OCI-LY1 (cell line): ENCODE results near the gene KIAA1755.

ENCODE experiments used
- H2AFZ ChIP-seq: fragments of 200-600 bp; sonication (generic), shearing (Covaris generic); 2 replicates; pipeline ENCODE4 v1.6.0; 2014; ENCODE audit warnings: antibody characterized with exemption, mild to moderate bottlenecking, low read length
- H3F3A ChIP-seq: fragments of 200-600 bp; sonication (generic), shearing (Covaris generic); 2 replicates; pipeline ENCODE4 v1.6.0; 2014; ENCODE audit warnings: mild to moderate bottlenecking, antibody characterized with exemption, low read length, moderate library complexity; ENCODE audit not compliant: insufficient read depth
- H3K27ac ChIP-seq: fragments of 200-600 bp; sonication (generic); 2 replicates; pipeline ENCODE4 v1.5.1; 2014; ENCODE audit warnings: low read length, mixed run types, mild to moderate bottlenecking, low read depth; ENCODE audit not compliant: poor library complexity, severe bottlenecking
- H3K27me3 ChIP-seq: fragments of 200-600 bp; sonication (generic); 2 replicates; pipeline ENCODE4 v1.6.0; 2014; ENCODE audit warnings: antibody characterized with exemption, mild to moderate bottlenecking, low read length, moderate library complexity; ENCODE audit not compliant: insufficient read depth
- H3K36me3 ChIP-seq: fragments of 200-600 bp; sonication (generic); 2 replicates; pipeline ENCODE4 v1.6.1; 2014; ENCODE audit warnings: mild to moderate bottlenecking, antibody characterized with exemption, low read length, moderate library complexity, mixed read lengths; ENCODE audit not compliant: insufficient read depth
- H3K4me1 ChIP-seq: fragments of 200-600 bp; sonication (generic); 2 replicates; pipeline ENCODE4 v1.5.1; 2014; ENCODE audit warnings: mild to moderate bottlenecking, low read length, moderate library complexity; ENCODE audit not compliant: insufficient read depth, severe bottlenecking
- H3K4me2 ChIP-seq: fragments of 200-600 bp; sonication (generic), shearing (Covaris generic); 2 replicates; pipeline ENCODE4 v1.6.1; 2014; ENCODE audit warnings: low read length
- H3K4me3 ChIP-seq: fragments of 200-600 bp; sonication (generic); 2 replicates; pipeline ENCODE4 v1.5.1; 2014; ENCODE audit warnings: low read length, low read depth, mild to moderate bottlenecking, mixed read lengths; ENCODE audit not compliant: poor library complexity, severe bottlenecking
- H3K79me2 ChIP-seq: fragments of 200-600 bp; shearing (Covaris generic); 2 replicates; pipeline ENCODE4 v1.6.1; 2016; ENCODE audit warnings: mixed run types, low read length, mixed read lengths; ENCODE audit not compliant: insufficient read depth
- H3K9ac ChIP-seq: fragments of 200-600 bp; sonication (generic), shearing (Covaris generic); 2 replicates; pipeline ENCODE4 v1.6.1; 2014; ENCODE audit warnings: mild to moderate bottlenecking, low read length, mixed read lengths
- H3K9me2 ChIP-seq: fragments of 200-600 bp; sonication (generic), shearing (Covaris generic); 2 replicates; pipeline ENCODE4 v1.6.1; 2014; ENCODE audit warnings: low read depth, mild to moderate bottlenecking, low read length, mixed read lengths
- H3K9me3 ChIP-seq: fragments of 200-600 bp; shearing (Covaris generic); 2 replicates; pipeline ENCODE4 v1.6.1; 2014; ENCODE audit warnings: low read length, mixed read lengths
- H4K20me1 ChIP-seq: fragments of 200-600 bp; sonication (generic), shearing (Covaris generic); 2 replicates; pipeline ENCODE4 v1.6.0; 2016; ENCODE audit warnings: mild to moderate bottlenecking, low read length; ENCODE audit not compliant: insufficient read depth
- CTCF ChIP-seq: fragments of 200-600 bp; sonication (generic), shearing (Covaris generic); IDR thresholded peaks from 2 replicates; pipeline ENCODE4 v1.5.1; 2017; ENCODE audit warnings: mild to moderate bottlenecking, antibody characterized with exemption, low read length, moderate library complexity, mixed read lengths
- EZH2 ChIP-seq: fragments of 200-600 bp; sonication (generic), shearing (Covaris generic); IDR thresholded peaks from 2 replicates; pipeline ENCODE4 v1.8.0; 2017; ENCODE audit warnings: borderline replicate concordance, mixed run types, mild to moderate bottlenecking, antibody characterized with exemption, low read length, moderate library complexity, mixed read lengths

Gene KIAA1755

GRCh38 chr20:38216201-38216600 lies 44.3 kb downstream of the KIAA1755 start:
- no peak overlapping the region for H3K4me2 ChIP-seq
- no peak for TF ChIP-seq EZH2
- no peak for TF ChIP-seq CTCF
- H3K79me2 ChIP-seq, result no peaks in the 10 kb centered on the region
- no peak overlapping the region for H2AFZ ChIP-seq
- no peaks in the 10 kb centered on the region for H4K20me1 ChIP-seq
- no peak overlapping the region for H3K4me3 ChIP-seq
- H3K27ac ChIP-seq, result no peak overlapping the region
- no peaks in the 10 kb centered on the region for H3F3A ChIP-seq
- H3K9me3 ChIP-seq, result no peaks in the 10 kb centered on the region
- no peaks in the 10 kb centered on the region for H3K4me1 ChIP-seq
- no peak overlapping the region for H3K9ac ChIP-seq
- H3K36me3 ChIP-seq, result no peaks in the 10 kb centered on the region
- H3K27me3 ChIP-seq, result no peaks in the 10 kb centered on the region; the same call in 1 of the 2 replicates
- no peaks in the 10 kb centered on the region for H3K9me2 ChIP-seq

DNA sequence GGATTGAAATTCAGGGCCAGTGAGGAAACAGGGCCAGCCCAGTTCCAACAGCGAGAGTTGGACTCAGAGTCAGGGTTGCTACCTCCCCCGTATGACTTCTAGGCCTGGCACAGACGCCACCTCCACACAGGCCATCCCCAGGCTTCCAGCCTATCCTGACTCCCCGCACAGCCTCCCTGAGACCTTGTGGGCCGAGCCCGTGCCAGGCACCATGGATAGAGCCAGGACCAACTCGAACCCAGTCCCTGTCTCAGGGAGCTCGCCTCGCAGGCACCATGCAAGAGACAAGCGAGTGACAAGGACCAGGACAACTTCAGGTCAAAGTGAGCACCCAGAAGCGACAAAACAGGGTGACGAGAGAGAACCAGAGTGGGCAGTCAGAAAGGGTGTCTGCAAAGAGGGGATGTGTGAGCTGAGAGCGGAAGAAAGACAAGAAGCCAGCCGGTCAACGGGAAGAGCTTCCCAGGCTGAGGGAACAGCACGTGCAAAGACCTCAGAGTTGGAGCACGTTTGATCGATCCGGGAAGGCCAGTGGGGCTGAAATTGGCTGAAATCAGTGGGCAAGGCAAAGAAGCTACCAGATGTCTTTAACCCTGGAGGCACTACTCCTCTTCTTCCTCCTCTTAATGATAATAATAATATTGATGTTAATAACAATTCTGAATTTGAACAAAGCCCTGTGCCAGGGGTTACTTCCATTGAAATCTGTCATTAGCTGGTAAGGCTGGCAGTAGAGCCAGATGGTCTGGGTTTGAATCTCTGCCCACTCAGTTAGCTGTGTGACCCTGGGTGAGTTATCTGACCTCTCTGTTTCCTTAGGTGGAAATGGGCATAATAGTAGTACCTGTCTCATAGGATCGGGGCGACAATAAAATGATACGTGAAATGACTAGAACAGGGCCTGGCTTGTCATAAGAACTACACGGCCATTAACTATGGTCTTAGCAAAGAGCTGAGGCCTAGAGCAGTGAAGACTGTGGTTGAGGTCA lies 45.0 kb downstream of the KIAA1755 start:
- Histone ChIP-seq H3K4me2 (no peak overlapping the region), H3K4me1 (no peaks in the 10 kb centered on the region), H3K9ac (no peak overlapping the region), H3K9me2 (no peaks in the 10 kb centered on the region), H3K36me3 (no peaks in the 10 kb centered on the region), H3K27ac (no peak overlapping the region), H3K79me2 (no peaks in the 10 kb centered on the region), H3F3A (no peaks in the 10 kb centered on the region), H2AFZ (no peak overlapping the region), H4K20me1 (no peaks in the 10 kb centered on the region), H3K9me3 (no peaks in the 10 kb centered on the region), H3K4me3 (no peak overlapping the region), H3K27me3 (no peaks in the 10 kb centered on the region; the same call in 1 of the 2 replicates)
- TF ChIP-seq EZH2 (no peak), CTCF (no peak)

GRCh38 chr20:38214256-38215193 lies 46.0 kb downstream of the KIAA1755 start:
- no peak overlapping the region for H2AFZ ChIP-seq
- H3K4me3 ChIP-seq, result no peak overlapping the region
- no peaks in the 10 kb centered on the region for H3K4me1 ChIP-seq
- no peaks in the 10 kb centered on the region for H3K36me3 ChIP-seq
- H3K9me3 ChIP-seq, result no peaks in the 10 kb centered on the region
- H3K4me2 ChIP-seq, result no peak overlapping the region
- H4K20me1 ChIP-seq, result no peaks in the 10 kb centered on the region
- H3K9me2 ChIP-seq, result no peaks in the 10 kb centered on the region
- no peaks in the 10 kb centered on the region for H3K79me2 ChIP-seq
- H3K27me3 ChIP-seq, result no peaks in the 10 kb centered on the region; the same call in 1 of the 2 replicates
- no peak overlapping the region for H3K27ac ChIP-seq
- TF ChIP-seq EZH2 (no peak), CTCF (no peak)
- no peaks in the 10 kb centered on the region for H3F3A ChIP-seq
- no peak overlapping the region for H3K9ac ChIP-seq
